Measurements from ENCODE around the gene RNU5D-1.
A peak's percentile ranks its signal among the peaks of the same experiment; 100 is the strongest.
"Not testable (repeated sequence)": the region's sequence is repeated elsewhere in the genome, so short reads cannot be mapped to it uniquely, and the experiment has no call there.

Gene RNU5D-1

GRCh38 chr1:44730741-44731512, at the start of gene RNU5D-1:
RNU5D-1 (minus strand) TSS chr1:44731170.
- DNase-seq (ENCODE audit: low read depth): peak; percentile 93

GRCh38 chr1:44780583-44781121, 49.7 kb upstream of the RNU5D-1 start:
- DNase-seq (ENCODE audit: low read depth): no peak

- DNase-seq (ENCODE audit: low read depth): no peak
These were observed 48.0 kb upstream of the RNU5D-1 start for GRCh38 chr1:44778705-44779576.

GRCh38 chr1:44777969-44778635, 47.1 kb upstream of the RNU5D-1 start:
- DNase-seq (ENCODE audit: low read depth): no peak

GRCh38 chr1:44777547-44777946, 46.6 kb upstream of the RNU5D-1 start:
- DNase-seq (ENCODE audit: low read depth): no peak

GRCh38 chr1:44776730-44777068, 45.7 kb upstream of the RNU5D-1 start:
- no peak for DNase-seq (ENCODE audit: low read depth)

- peak; percentile 33 for DNase-seq (ENCODE audit: low read depth)
These were observed 45.2 kb upstream of the RNU5D-1 start for GRCh38 chr1:44775930-44776729.

- DNase-seq (ENCODE audit: low read depth): peak; percentile 82
These were observed 44.3 kb upstream of the RNU5D-1 start, which contains the start of gene RPS8 for GRCh38 chr1:44775078-44775929. RPS8 (plus strand) TSS chr1:44775540; CDS start chr1:44775597, 57 bp downstream.

GRCh38 chr1:44766421-44766820, 35.5 kb upstream of the RNU5D-1 start:
- not testable (repeated sequence) for DNase-seq (ENCODE audit: low read depth)

- DNase-seq (ENCODE audit: low read depth): no peak
These were observed 29.9 kb upstream of the RNU5D-1 start for GRCh38 chr1:44760876-44761275.

GRCh38 chr1:44759077-44759476, 28.1 kb upstream of the RNU5D-1 start:
- DNase-seq (ENCODE audit: low read depth): no peak

GRCh38 chr1:44757420-44757819, 26.4 kb upstream of the RNU5D-1 start:
- no peak for DNase-seq (ENCODE audit: low read depth)

- DNase-seq (ENCODE audit: low read depth): no peak
These were observed 16.9 kb upstream of the RNU5D-1 start for GRCh38 chr1:44747878-44748277.

- DNase-seq (ENCODE audit: low read depth): no peak
These were observed 12.2 kb upstream of the RNU5D-1 start for GRCh38 chr1:44743211-44743610.

- DNase-seq (ENCODE audit: low read depth): no peak
These were observed 9.2 kb upstream of the RNU5D-1 start for GRCh38 chr1:44740179-44740617.

GRCh38 chr1:44739307-44740178, 8.6 kb upstream of the RNU5D-1 start, which contains the start of gene KIF2C:
KIF2C (plus strand) TSS chr1:44739837; CDS start chr1:44739933, 96 bp downstream.
- DNase-seq (ENCODE audit: low read depth): peak; percentile 97

- DNase-seq (ENCODE audit: low read depth): not testable (repeated sequence)
These were observed 8.0 kb upstream of the RNU5D-1 start for GRCh38 chr1:44738953-44739306.

- no peak for DNase-seq (ENCODE audit: low read depth)
These were observed 5.0 kb upstream of the RNU5D-1 start for GRCh38 chr1:44735992-44736391.

GRCh38 chr1:44733784-44734183, 2.8 kb upstream of the RNU5D-1 start:
- DNase-seq (ENCODE audit: low read depth): no peak

All from stimulated activated CD8-positive, alpha-beta memory T cell treated with anti-CD3 and anti-CD28 coated beads, Interleukin-4, amount 100 ng/mL, for 24 hours (primary cell).